ENCODE measurements around the gene APIP. TPM values are rescaled to one million over a fixed set of nuclear protein-coding genes. Genes with fewer than 3 reads are reported as not detected.
A peak's percentile ranks its signal among the peaks of the same experiment; 100 is the strongest.

APIP gene
- total RNA-seq, 1 donor from 2014 or later = 29.6 TPM

GRCh38 chr11:34890812-34891211 lies 25.4 kb downstream of the APIP start:
- intact Hi-C loops (cut with micrococcal nuclease) = loop anchor here (1.0 kb wide), 1 partner anchor 305 kb away; no protein-coding TSS in a partner anchor
- peaks cover 7% of the 10 kb centered on the region for H3K36me3 Mint-ChIP-seq (ENCODE audit: low read depth)
- no peak overlapping the region for H3K27ac Mint-ChIP-seq
- H3K9me3 Mint-ChIP-seq = no peaks in the 10 kb centered on the region
- no peak overlapping the region for H3K4me3 Mint-ChIP-seq
- no peaks in the 10 kb centered on the region for H3K4me1 Mint-ChIP-seq
- H3K27me3 Mint-ChIP-seq = no peaks in the 10 kb centered on the region
- peak; percentile 46 for DNase-seq

- Mint-ChIP-seq H3K27ac (no peak overlapping the region), H3K9me3 (no peaks in the 10 kb centered on the region), H3K36me3 (ENCODE audit: low read depth) (peaks cover 7% of the 10 kb centered on the region), H3K27me3 (no peaks in the 10 kb centered on the region), H3K4me3 (no peak overlapping the region), H3K4me1 (no peaks in the 10 kb centered on the region)
- intact Hi-C loops (cut with micrococcal nuclease) = no loop called here
- no peak for DNase-seq
Observed at GRCh38 chr11:34890089-34890488, 26.1 kb downstream of the APIP start.

DNA sequence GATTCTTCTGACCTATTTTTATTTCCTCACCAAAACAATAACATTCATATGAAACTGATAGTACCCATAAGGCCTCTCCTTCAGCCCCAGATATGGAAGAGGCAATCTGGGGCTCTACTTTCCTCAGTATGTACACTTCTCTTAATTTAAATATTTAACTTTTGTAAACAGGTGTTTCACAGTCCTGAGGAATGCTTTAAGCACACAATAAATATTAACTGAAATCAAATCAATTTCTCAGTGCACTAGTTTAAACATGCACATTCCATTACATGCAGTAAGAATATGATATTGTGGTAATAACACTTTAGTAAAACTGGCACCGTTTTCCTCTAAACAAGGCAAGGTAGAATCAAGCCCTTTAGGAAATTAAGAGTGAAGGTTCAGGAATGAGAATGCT lies 28.9 kb downstream of the APIP start:
- Mint-ChIP-seq H3K9me3 (no peaks in the 10 kb centered on the region), H3K27ac (no peak overlapping the region), H3K27me3 (no peaks in the 10 kb centered on the region), H3K36me3 (ENCODE audit: low read depth) (peaks cover 11% of the 10 kb centered on the region), H3K4me1 (no peaks in the 10 kb centered on the region), H3K4me3 (no peak overlapping the region)
- intact Hi-C loops (cut with micrococcal nuclease) = no loop called here
- DNase-seq = peak; percentile 0

DNA sequence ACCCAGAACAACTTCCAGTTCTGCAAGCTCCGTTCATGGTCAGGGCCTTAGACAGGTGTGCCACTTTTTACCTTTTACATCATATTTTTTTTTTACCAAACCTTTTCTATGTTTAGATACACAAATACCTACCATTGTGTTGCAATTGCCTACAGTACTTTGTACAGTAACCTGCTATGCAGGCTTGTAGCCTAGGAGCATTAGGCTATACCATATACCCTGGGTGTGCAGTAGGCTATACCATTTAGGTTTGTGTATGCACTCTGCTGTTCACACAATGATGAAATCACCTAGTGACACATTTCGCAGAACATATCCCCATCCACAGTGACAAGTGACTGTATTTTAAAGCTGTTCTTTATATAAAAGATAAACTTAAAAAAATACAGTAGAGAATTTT lies 29.6 kb downstream of the APIP start:
- DNase-seq = peak; percentile 25
- no peak overlapping the region for H3K27ac Mint-ChIP-seq
- peaks cover 15% of the 10 kb centered on the region for H3K36me3 Mint-ChIP-seq (ENCODE audit: low read depth)
- H3K27me3 Mint-ChIP-seq = no peaks in the 10 kb centered on the region
- no peaks in the 10 kb centered on the region for H3K4me1 Mint-ChIP-seq
- H3K4me3 Mint-ChIP-seq = no peak overlapping the region
- H3K9me3 Mint-ChIP-seq = no peaks in the 10 kb centered on the region
- intact Hi-C loops (cut with micrococcal nuclease) = no loop called here

- no peak overlapping the region for H3K27ac Mint-ChIP-seq
- intact Hi-C loops (cut with micrococcal nuclease) = no loop called here
- H3K27me3 Mint-ChIP-seq = no peaks in the 10 kb centered on the region
- no peaks in the 10 kb centered on the region for H3K4me1 Mint-ChIP-seq
- H3K9me3 Mint-ChIP-seq = no peaks in the 10 kb centered on the region
- H3K36me3 Mint-ChIP-seq (ENCODE audit: low read depth) = peaks cover 10% of the 10 kb centered on the region
- no peak overlapping the region for H3K4me3 Mint-ChIP-seq
- DNase-seq = no peak
Observed at GRCh38 chr11:34881900-34882299, 34.3 kb downstream of the APIP start.

GRCh38 chr11:34877375-34877975 lies 38.7 kb downstream of the APIP start:
- intact Hi-C loops (cut with micrococcal nuclease) = no loop called here
- Mint-ChIP-seq H3K36me3 (ENCODE audit: low read depth) (peaks cover 7% of the 10 kb centered on the region), H3K9me3 (no peaks in the 10 kb centered on the region), H3K4me3 (no peak overlapping the region), H3K4me1 (no peaks in the 10 kb centered on the region), H3K27ac (no peak overlapping the region), H3K27me3 (no peaks in the 10 kb centered on the region)
- DNase-seq = no peak

GRCh38 chr11:34874202-34874601 lies 42.0 kb downstream of the APIP start:
- no peaks in the 10 kb centered on the region for H3K4me1 Mint-ChIP-seq
- H3K9me3 Mint-ChIP-seq = no peaks in the 10 kb centered on the region
- H3K4me3 Mint-ChIP-seq = no peak overlapping the region
- intact Hi-C loops (cut with micrococcal nuclease) = no loop called here
- no peak for DNase-seq
- H3K27me3 Mint-ChIP-seq = no peaks in the 10 kb centered on the region
- H3K36me3 Mint-ChIP-seq (ENCODE audit: low read depth) = no peaks in the 10 kb centered on the region
- H3K27ac Mint-ChIP-seq = no peak overlapping the region

GRCh38 chr11:34870548-34871196 lies 45.5 kb downstream of the APIP start:
- Mint-ChIP-seq H3K27ac (no peak overlapping the region), H3K4me1 (no peaks in the 10 kb centered on the region)
- no peak for DNase-seq

DNA sequence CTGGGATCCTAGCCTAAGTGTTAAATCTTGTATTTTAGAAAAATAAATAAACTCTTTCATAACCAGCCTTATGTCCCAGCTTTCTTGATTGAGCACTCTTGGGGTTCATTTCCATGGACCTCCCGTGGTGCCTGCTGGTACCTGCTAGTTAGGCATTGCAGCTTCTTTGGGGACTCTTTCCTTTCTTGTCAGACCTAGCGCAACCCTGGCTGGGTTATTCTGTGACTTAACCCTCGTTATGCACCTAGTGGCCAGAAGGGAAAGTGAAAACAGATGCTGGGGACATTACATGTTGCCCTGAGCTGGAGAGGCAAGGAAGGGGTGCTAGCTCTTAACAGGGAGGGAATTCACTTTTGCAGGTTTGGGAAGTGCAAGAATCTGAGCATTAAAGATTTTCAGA lies 46.8 kb downstream of the APIP start:
- no peak for DNase-seq
- Mint-ChIP-seq H3K9me3 (no peaks in the 10 kb centered on the region), H3K27ac (no peak overlapping the region), H3K27me3 (peaks cover 2% of the 10 kb centered on the region), H3K36me3 (ENCODE audit: low read depth) (no peaks in the 10 kb centered on the region), H3K4me3 (no peak overlapping the region), H3K4me1 (no peaks in the 10 kb centered on the region)
- intact Hi-C loops (cut with micrococcal nuclease) = no loop called here

More at GRCh38 chr11:34870548-34871196, 45.5 kb downstream of the APIP start:
- no peaks in the 10 kb centered on the region for H3K9me3 Mint-ChIP-seq
- H3K36me3 Mint-ChIP-seq (ENCODE audit: low read depth) = no peaks in the 10 kb centered on the region
- H3K27me3 Mint-ChIP-seq = no peaks in the 10 kb centered on the region
- no peak overlapping the region for H3K4me3 Mint-ChIP-seq
- intact Hi-C loops (cut with micrococcal nuclease) = no loop called here

- no peak overlapping the region for H3K4me3 Mint-ChIP-seq
- H3K36me3 Mint-ChIP-seq (ENCODE audit: low read depth) = no peaks in the 10 kb centered on the region
- intact Hi-C loops (cut with micrococcal nuclease) = no loop called here
- H3K27me3 Mint-ChIP-seq = peaks cover 10% of the 10 kb centered on the region
- H3K27ac Mint-ChIP-seq = no peak overlapping the region
- DNase-seq = no peak
- H3K4me1 Mint-ChIP-seq = no peaks in the 10 kb centered on the region
- no peaks in the 10 kb centered on the region for H3K9me3 Mint-ChIP-seq
Observed at GRCh38 chr11:34866375-34866774, 49.8 kb downstream of the APIP start.

DNA sequence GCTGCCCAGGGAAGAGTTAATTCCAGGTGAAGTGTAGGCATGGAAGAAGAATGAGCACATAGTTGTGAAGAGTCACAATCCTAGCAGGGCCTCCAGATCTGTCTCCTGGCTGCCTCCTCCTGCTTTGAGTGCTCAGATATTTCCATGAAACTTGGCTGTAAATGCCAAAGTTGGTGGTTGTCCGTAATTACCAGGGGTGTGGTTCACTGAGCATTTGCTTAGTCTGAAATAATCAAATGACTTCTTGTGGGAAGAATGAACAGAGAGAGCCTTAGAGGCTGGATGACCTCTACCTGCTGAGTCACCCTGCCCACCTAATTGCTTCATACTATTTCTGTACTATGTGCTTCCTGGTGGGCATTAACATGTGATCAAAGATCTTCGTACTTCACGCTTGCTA lies 50.9 kb downstream of the APIP start:
- Mint-ChIP-seq H3K27ac (no peak overlapping the region), H3K9me3 (no peaks in the 10 kb centered on the region), H3K4me3 (no peak overlapping the region), H3K27me3 (peaks cover 10% of the 10 kb centered on the region), H3K4me1 (no peaks in the 10 kb centered on the region), H3K36me3 (ENCODE audit: low read depth) (no peaks in the 10 kb centered on the region)
- intact Hi-C loops (cut with micrococcal nuclease) = no loop called here
- no peak for DNase-seq

DNA sequence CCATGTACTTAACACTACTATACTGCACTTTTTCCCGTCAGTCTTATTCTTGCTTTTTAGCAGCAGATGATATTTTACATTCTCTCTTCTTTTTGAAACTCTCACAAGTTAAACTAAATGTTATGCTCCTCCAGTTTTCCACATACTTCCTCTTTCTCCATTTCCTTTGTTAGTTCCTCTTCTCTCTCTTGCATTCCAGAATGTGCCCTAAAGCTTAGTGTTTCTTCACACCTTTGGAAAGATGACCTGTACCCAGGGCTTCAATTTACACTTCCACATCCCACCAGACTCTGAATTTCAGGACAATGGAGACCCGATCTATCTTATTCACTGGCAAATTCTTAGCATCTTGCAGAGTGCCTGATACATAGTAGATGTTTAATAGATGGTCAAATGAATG lies 51.8 kb downstream of the APIP start:
- no peaks in the 10 kb centered on the region for H3K9me3 Mint-ChIP-seq
- H3K36me3 Mint-ChIP-seq (ENCODE audit: low read depth) = no peaks in the 10 kb centered on the region
- peaks cover 10% of the 10 kb centered on the region for H3K27me3 Mint-ChIP-seq
- no peak overlapping the region for H3K27ac Mint-ChIP-seq
- intact Hi-C loops (cut with micrococcal nuclease) = no loop called here
- no peak for DNase-seq
- no peak overlapping the region for H3K4me3 Mint-ChIP-seq
- no peaks in the 10 kb centered on the region for H3K4me1 Mint-ChIP-seq

DNA sequence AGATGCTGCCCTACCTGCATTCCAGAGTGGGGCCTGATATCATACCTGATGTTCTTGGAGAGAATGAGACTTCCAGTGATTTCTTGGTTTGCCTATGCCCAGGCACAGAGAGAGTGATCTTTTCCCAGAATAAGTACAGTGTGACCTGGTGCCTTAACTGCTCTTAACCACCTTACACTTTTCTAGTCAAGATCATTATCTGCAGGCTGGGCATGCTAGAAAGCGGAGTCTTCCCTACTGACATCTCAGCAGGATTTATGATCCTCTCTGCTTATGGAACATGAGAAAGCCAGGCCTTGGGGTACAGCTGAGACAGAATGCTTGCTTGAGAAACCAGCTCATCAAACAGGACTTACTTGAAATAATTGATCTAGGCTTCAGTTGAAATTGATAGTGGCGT lies 53.1 kb downstream of the APIP start:
- H3K4me3 Mint-ChIP-seq = no peak overlapping the region
- peaks cover 14% of the 10 kb centered on the region for H3K27me3 Mint-ChIP-seq
- no peaks in the 10 kb centered on the region for H3K36me3 Mint-ChIP-seq (ENCODE audit: low read depth)
- H3K4me1 Mint-ChIP-seq = no peaks in the 10 kb centered on the region
- DNase-seq = no peak
- no peaks in the 10 kb centered on the region for H3K9me3 Mint-ChIP-seq
- H3K27ac Mint-ChIP-seq = no peak overlapping the region
- intact Hi-C loops (cut with micrococcal nuclease) = no loop called here

- no peaks in the 10 kb centered on the region for H3K4me1 Mint-ChIP-seq
- intact Hi-C loops (cut with micrococcal nuclease) = no loop called here
- no peaks in the 10 kb centered on the region for H3K36me3 Mint-ChIP-seq (ENCODE audit: low read depth)
- H3K4me3 Mint-ChIP-seq = no peak overlapping the region
- no peak overlapping the region for H3K27ac Mint-ChIP-seq
- H3K9me3 Mint-ChIP-seq = no peaks in the 10 kb centered on the region
- H3K27me3 Mint-ChIP-seq = peaks cover 16% of the 10 kb centered on the region
- no peak for DNase-seq
Observed at GRCh38 chr11:34860518-34860917, 55.7 kb downstream of the APIP start.

- H3K4me3 Mint-ChIP-seq = no peak overlapping the region
- intact Hi-C loops (cut with micrococcal nuclease) = no loop called here
- no peak for DNase-seq
- H3K4me1 Mint-ChIP-seq = no peaks in the 10 kb centered on the region
- H3K27ac Mint-ChIP-seq = no peak overlapping the region
- no peaks in the 10 kb centered on the region for H3K36me3 Mint-ChIP-seq (ENCODE audit: low read depth)
- no peaks in the 10 kb centered on the region for H3K9me3 Mint-ChIP-seq
- H3K27me3 Mint-ChIP-seq = peaks cover 16% of the 10 kb centered on the region
Observed at GRCh38 chr11:34860034-34860433, 56.1 kb downstream of the APIP start.

All from activated CD4-positive, alpha-beta T cell treated with anti-CD3 and anti-CD28 coated beads, Interleukin-2, amount 10 ng/mL, durations not matched to agents 24 days and 14 days (primary cell).